Measurements from ENCODE around the gene CDHR3.
A peak's percentile ranks its signal among the peaks of the same experiment; 100 is the strongest.

CDHR3 gene

DNA sequence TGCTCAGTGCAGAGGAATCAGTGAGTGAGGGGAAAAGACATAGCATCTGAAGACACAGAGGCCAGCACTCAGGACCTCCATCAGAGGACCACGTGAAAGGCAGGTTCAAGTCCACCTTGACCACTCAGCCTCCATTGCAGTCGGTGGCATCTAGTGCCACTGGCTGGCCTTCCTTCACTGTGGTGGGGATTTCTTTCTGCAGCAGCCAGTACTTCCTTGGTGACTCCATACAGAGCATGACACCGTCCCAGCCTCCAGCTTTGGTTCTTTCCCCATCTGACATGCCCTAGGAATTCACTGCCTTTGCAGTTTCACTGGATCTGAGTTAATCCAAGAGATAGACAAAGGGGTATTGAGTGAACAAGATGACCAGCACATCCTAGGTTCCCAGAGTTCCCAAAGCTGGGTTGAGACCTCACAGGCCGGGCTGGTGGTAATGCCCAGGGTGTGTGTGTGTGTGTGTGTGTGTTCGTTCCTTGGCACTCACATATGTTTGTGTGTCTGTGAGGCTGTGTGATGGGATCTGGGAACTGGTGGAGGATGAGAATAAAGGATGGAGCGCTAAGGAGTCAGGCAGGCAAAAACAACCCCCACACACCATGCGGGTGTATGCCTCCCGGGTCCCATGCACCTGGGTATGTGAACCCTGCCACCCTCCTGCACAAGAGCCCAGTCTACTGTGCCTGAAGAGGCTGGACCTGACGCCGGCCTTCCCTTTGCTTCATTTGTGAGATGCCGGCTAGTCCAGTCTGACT, 91.3 kb downstream of the CDHR3 start:
- no peak for DNase-seq

- DNase-seq: no peak
Measured at GRCh38 chr7:106054971-106055532, 92.0 kb downstream of the CDHR3 start.

GRCh38 chr7:106056513-106057203, 93.6 kb downstream of the CDHR3 start:
- DNase-seq: peak; percentile 75

- DNase-seq: no peak
Measured at GRCh38 chr7:106057204-106057961, 94.3 kb downstream of the CDHR3 start.

DNA sequence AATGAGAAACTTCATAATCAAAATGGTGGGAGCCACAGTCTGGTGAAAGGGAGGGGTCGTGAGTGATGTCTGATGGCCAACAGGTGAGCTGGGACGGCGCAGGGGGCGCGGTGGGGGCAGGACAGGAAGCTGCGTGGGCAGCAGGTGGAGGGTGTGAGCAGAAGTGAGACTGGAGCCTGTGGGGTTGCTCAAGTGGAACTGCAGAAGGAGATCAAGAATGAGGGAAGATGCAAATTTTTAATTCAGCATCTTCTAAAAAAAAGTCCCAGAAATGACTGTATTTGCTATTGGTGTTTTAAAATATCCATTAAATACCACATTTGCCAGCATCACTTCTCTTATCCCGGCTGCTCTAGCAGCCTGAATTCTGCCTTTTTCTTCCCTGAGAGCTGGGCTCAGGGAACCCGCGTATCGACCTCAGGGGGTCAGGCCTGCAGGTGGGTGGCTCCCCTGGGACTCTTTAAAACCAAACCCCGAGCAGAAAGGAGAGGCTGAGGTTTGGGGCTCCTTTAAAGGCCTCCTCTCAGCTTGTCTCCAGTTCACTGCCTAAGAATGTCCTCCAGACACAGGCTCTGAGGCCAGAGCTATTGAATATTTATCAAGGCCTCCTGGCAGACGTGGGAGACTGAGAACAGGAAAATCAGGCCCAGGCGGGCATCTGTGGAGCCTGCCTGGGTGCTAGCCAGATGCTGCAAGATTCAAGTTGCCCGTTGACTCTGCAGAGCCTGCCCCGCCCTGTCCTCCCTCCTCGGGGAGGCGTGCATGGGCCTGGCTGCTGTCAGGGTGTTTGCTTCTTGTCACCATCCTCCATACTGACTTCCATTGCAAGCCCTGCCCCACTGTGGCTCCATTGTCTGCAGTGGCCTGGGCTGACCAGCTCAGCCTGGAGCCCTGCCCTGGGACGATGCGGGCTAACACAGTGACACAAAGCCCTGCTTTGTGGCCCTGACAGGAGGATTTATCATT, 95.2 kb downstream of the CDHR3 start:
- DNase-seq: no peak

GRCh38 chr7:106058928-106059324, 95.9 kb downstream of the CDHR3 start:
- DNase-seq: no peak

- DNase-seq: no peak
Measured at GRCh38 chr7:106059556-106059955, 96.5 kb downstream of the CDHR3 start.

- no peak for DNase-seq
Measured at GRCh38 chr7:106060394-106060920, 97.4 kb downstream of the CDHR3 start.

DNA sequence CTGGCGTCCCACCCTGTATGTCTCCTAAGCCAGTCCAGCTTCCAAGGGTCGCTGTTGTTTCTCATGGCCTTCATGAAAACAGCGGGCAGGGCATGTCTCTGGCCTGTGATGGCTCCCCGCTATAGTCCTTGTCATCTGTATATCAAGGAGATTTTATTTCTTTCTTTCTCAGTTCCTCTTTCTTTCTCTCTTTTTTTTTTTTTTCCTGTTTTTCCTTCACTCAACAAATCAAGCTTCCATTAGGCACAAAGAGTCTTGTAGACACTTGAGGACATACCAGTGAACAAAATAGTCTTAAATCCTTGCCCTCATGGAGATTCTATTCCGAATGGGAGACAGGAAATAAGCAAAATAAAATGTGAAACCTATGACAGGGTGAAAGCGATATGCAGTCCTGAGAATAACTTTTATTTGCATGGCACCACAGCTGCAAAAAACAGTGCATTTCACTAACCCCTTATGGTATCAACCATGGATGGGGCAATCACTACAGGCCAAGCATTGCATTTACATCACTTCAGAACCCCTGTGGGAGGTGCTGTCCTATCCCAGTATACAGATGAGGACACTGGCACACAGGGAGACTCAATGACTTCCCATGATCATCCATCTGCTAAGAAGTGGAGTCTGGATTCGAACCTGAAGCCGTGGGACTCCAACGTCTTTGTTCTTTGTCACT, 98.4 kb downstream of the CDHR3 start:
- DNase-seq: no peak

DNA sequence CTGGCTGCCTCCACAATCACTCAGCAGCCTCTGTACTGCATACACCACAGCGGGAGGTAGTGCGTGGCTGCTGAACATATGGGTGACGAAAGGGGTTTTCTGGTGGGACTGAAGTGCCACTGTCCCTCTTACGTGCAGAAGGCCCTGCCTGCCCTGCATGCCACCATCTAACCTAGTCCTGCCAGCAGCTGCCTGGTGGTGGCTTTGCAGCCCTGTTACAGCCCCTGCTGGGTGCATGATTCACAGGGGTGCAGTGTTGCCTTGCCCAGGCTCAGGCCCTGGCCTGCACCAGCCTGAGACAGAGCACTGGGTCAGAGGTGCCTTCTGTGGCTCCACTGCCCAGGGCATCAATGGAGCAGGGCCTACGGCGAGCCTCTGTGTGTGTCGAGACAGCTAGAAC, 98.9 kb downstream of the CDHR3 start:
- no peak for DNase-seq

DNA sequence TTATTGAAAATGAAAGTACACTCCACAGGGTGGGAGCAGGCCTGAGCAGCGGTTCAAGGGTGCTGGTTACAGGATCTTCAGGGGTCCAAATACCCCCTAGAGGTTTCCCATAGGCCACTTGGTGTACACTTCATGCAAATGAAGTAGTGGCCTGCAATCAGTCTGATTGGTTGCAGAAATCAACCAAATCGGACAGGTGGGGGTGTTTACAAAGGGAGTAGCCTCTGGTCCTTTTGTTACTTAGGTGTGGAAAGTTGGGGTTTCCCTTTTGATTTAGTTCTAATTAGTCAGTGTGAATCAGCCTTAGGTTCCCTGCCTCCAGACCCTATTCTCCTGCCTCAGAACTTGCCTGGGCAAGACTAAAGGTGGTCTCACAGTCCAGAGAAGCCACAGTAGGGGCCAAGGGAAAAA, 99.5 kb downstream of the CDHR3 start:
- DNase-seq: no peak

DNA sequence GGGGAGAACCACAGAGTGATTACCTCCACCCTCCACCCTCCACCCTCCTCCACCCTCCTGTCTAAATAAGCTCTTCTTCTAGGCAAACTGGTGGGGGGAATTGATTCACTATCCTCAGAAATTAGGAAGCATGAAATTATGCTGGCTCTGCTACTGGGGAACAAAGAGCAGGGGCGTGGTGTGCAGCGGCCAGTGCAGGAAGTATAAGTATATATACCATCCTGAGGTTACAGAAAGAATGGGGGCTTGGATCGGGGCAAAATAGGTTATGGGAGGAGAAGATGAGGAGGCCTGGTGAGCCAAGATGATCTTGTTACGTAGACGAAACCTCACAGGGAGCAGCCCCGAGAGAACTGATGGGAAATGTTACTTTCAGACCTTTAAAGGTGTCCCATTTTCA, 100.0 kb downstream of the CDHR3 start:
- DNase-seq: no peak

DNA sequence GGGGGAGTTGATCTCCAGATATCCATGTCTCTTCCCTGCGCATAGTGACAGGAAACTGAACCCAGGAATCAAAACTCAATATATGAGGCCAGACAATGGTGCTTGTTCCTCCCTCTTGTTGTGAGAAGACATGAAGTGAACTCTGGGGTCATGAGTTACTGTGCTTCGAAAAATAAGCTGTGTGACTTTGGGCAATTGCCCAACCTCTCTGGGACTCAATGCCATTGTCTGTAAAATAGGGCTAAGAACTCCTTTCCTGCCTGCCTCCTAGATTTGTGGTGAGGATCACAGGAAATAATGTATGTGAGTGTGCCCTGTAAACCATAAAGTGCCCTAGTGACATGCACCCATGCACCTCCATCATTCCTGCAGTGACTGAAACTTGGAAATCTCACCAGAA, 100.6 kb downstream of the CDHR3 start:
- no peak for DNase-seq

- DNase-seq: no peak
Measured at GRCh38 chr7:106064316-106064715, 101.3 kb downstream of the CDHR3 start.

- no peak for DNase-seq
Measured at GRCh38 chr7:106064771-106065574, 101.9 kb downstream of the CDHR3 start.

DNA sequence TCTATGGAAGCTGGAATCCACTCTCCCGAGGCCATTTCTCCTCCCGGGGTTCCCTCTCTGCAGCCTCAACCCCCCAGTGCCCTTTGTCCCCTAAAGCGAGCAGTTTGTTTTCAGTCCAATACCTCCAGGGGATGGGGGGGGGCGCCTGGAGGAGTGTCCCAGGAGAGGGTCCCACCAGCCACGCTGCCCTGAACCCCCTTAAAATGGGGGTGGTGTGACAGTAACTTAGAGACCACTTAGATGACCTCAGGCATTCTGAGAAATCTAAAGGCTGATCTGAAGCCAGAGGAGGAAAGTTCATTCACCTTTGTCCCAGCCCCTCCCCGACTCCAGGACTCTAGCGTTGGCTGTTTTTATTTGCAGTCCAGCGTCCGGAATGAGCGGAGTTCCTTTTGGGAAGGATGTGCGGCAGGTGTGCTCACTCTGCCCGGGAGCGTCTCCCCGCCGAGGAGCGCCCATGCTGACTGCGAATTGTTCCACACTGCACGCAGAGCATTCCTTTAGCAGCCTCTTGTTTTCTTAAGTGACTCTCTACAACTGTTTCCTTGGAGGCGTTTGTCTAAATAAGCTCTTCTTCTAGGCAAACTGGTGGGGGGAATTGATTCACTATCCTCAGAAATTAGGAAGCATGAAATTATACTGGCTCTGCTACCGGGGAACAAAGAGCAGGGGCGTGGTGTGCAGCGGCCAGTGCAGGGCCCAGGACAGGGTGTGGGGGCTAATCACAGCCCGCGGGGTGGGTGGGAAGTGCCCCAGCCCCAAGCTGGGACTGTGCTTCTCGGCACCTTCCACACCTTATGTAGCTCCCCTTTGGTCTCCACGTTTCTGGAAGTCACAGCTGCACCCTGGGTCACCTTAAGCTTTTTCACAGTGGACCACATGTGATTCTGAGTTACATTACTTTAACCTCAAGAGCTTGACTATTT, 102.8 kb downstream of the CDHR3 start:
- no peak for DNase-seq

DNA sequence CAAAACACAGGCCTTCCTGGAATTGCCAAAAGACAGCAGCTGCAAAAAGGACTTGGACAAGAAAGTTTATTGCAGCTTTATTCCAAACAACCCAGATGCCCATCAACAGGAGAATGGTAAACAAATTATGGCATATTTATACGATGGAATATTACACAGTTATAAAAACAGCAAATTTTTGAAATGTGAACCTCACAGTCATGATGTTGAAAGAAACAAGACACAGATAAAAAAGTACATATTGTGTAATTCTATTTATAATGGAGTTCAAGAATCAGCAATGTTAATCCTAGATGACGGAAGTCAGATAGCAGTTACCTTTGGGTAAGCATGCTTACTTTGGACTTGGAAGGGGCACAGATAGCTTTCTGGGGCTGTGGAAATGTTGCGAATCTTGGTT, 104.6 kb downstream of the CDHR3 start:
- DNase-seq: no peak

DNA sequence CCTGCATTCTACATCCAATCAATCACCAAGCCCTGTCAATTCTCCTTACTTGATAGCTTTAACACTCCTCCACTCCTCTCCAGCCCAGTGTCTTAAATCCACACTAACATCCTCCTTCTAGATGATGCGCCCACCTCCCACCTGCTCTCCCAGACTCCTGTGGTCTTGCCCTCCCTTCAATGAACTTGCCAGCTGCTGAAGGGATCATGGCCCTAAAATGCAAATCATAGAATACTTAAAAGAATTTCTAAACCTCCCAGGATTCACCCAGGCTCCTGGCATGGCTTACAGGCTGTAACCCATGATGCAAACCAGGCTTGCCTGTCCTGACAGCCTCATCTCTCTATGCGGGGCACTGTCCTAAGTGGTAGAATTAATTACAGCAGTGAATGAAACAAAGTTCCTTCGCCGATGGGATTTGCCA, 105.5 kb downstream of the CDHR3 start:
- DNase-seq: no peak

DNA sequence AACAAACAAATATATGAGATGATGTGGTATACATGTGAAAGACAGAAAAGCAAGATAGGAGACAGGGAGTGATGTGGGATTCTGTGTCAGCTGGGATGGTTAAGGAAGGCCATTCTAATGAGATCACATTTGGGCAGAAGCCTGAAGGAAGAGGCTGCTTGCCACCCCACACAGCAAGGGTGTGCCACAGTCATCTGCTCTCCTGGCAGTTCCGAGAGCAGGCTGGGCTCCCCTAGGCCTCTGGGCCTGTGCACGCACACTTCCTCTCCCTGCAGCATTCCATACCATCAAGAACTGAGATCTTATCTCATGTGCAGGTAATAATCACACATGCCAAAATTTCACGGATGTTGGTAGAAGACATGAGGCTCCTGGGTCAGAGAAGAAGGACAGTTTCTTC, 105.9 kb downstream of the CDHR3 start:
- no peak for DNase-seq

Data from CD4-positive, alpha-beta T cell treated with Interleukin-17A for 1 hour (primary cell).